ENCODE measurements around the gene ITPRIP. TPM values are rescaled to one million over a fixed set of nuclear protein-coding genes. Genes with fewer than 3 reads are reported as not detected.
A peak's percentile ranks its signal among the peaks of the same experiment; 100 is the strongest.

Gene ITPRIP
- total and polyA plus RNA-seq, 2 donors (not counting 1 experiment from before 2014, with no cell fraction given), result 6.8 to 18.8 TPM

DNA sequence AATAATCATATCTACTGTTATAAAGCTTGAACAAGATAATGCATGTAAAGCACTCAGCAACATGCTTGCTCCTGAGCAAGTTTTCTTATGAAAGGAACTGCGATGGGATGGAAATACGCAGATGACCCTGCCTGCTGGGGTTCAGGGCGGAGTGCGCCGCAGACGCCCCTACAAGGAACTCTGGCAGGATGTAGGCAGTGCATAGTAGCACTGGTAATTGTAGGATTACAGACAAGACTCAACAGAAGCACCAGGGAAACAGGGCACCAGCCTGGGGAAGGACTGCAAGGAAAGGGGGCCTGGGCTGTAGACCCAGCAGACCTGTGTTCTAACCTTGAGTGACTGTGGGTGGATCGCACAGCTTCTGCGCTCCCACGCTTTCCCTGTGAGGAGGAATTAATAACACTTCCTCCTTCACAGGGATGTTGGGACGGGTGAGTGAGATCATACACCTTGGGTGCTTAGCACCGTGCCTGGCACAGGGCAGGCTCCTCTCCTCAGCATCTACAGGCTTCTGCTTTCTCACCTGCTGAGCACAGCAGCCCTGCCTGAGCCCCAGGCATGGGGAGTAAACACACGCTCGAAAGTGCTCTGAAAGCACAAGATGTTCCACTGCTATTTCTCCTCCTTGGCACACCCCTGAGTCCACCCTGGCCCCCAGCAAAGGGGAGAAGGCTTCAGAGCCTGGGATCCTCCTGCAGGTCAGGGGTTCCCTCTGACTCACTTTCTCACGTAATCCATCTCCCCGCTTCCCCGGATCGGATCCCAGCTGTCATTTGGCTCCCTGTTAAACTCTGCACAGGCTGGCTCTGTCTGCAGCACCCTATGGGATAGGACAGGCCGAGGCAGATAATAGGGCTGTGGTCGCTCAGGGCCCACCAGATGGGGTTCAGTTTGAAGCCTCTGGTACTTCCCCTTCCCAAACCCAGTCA lies 19.2 kb downstream of the ITPRIP start:
- peak overlapping the region; percentile 28 for H3K9ac ChIP-seq (ENCODE audit: insufficient read depth, low read length)
- no peak overlapping the region for H3K4me3 ChIP-seq (replicated peaks in 1 of 4; ENCODE audit: control extremely low read depth in 1 of 4, insufficient read depth in 1 of 4, low read depth in 3 of 4, low read length in 4 of 4)
- peaks cover 16% of the 10 kb centered on the region for H3K36me3 ChIP-seq (ENCODE audit: control insufficient read depth, insufficient read depth, low read length)
- H4K20me1 ChIP-seq (ENCODE audit: control insufficient read depth, extremely low read depth, insufficient read depth, low read length), result no peaks in the 10 kb centered on the region
- H3K27ac ChIP-seq (ENCODE audit: insufficient read depth, low read length), result peak overlapping the region; percentile 69
- peak in 1 of 2 donors; percentile 96 for DNase-seq (ENCODE audit: low read depth in 2 of 2)
- no peaks in the 10 kb centered on the region for H3K27me3 ChIP-seq (ENCODE audit: control insufficient read depth, insufficient read depth, low read length)
- H3K4me1 ChIP-seq (ENCODE audit: control insufficient read depth, extremely low read depth, insufficient read depth, low read length), result peaks cover 43% of the 10 kb centered on the region
- H3K4me2 ChIP-seq (ENCODE audit: extremely low read depth, insufficient read depth, low read length), result no peak overlapping the region
- no peak for TF ChIP-seq EZH2 (IDR thresholded peaks at IDR 0.05; ENCODE audit: low read length, missing control alignments)
- TF ChIP-seq, protein P1, sequence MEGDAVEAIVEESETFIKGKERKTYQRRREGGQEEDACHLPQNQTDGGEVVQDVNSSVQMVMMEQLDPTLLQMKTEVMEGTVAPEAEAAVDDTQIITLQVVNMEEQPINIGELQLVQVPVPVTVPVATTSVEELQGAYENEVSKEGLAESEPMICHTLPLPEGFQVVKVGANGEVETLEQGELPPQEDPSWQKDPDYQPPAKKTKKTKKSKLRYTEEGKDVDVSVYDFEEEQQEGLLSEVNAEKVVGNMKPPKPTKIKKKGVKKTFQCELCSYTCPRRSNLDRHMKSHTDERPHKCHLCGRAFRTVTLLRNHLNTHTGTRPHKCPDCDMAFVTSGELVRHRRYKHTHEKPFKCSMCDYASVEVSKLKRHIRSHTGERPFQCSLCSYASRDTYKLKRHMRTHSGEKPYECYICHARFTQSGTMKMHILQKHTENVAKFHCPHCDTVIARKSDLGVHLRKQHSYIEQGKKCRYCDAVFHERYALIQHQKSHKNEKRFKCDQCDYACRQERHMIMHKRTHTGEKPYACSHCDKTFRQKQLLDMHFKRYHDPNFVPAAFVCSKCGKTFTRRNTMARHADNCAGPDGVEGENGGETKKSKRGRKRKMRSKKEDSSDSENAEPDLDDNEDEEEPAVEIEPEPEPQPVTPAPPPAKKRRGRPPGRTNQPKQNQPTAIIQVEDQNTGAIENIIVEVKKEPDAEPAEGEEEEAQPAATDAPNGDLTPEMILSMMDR (conservative IDR thresholded peaks at IDR 0.05 in 1 of 2, IDR thresholded peaks at IDR 0.05 in 1 of 2; ENCODE audit: low read depth in 1 of 2, low read length in 2 of 2), result no peak
- no peak overlapping the region for H2AFZ ChIP-seq (ENCODE audit: low read length)
- H3K79me2 ChIP-seq (ENCODE audit: control insufficient read depth, insufficient read depth, low read length), result peaks cover 97% of the 10 kb centered on the region
- no peaks in the 10 kb centered on the region for H3K9me3 ChIP-seq (ENCODE audit: control insufficient read depth, insufficient read depth, low read depth, low read length)

DNA sequence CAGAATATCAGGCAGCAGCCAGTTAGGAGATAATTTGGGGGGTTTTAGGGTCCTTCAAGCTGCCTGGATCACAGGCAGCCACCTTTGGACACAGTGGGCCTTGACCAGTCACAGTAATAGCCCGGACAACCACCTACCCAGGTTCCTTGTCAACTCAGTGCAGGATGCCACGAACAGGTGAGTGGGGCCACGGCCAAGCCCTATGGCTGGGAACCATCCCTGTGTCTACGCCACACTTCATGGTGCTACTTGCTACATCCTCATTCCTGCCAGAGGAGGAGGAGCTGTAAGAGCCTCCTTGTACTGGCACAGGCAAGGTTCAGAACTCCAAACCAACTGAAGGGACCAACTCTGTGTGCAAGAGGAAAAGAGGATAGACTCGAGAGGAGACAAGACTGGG lies 19.9 kb downstream of the ITPRIP start:
- peaks cover 18% of the 10 kb centered on the region for H3K36me3 ChIP-seq (ENCODE audit: control insufficient read depth, insufficient read depth, low read length)
- no peaks in the 10 kb centered on the region for H3K27me3 ChIP-seq (ENCODE audit: control insufficient read depth, insufficient read depth, low read length)
- H3K4me3 ChIP-seq (replicated peaks in 1 of 4; ENCODE audit: control extremely low read depth in 1 of 4, insufficient read depth in 1 of 4, low read depth in 3 of 4, low read length in 4 of 4), result no peak overlapping the region
- H3K4me1 ChIP-seq (ENCODE audit: control insufficient read depth, extremely low read depth, insufficient read depth, low read length), result peaks cover 43% of the 10 kb centered on the region
- H3K9me3 ChIP-seq (ENCODE audit: control insufficient read depth, insufficient read depth, low read depth, low read length), result no peaks in the 10 kb centered on the region
- H3K9ac ChIP-seq (ENCODE audit: insufficient read depth, low read length), result no peak overlapping the region
- H3K79me2 ChIP-seq (ENCODE audit: control insufficient read depth, insufficient read depth, low read length), result peaks cover 95% of the 10 kb centered on the region
- TF ChIP-seq, protein P1 (conservative IDR thresholded peaks at IDR 0.05 in 1 of 2, IDR thresholded peaks at IDR 0.05 in 1 of 2; ENCODE audit: low read depth in 1 of 2, low read length in 2 of 2), result no peak
- TF ChIP-seq EZH2 (IDR thresholded peaks at IDR 0.05; ENCODE audit: low read length, missing control alignments), result no peak
- H3K4me2 ChIP-seq (ENCODE audit: extremely low read depth, insufficient read depth, low read length), result no peak overlapping the region
- H4K20me1 ChIP-seq (ENCODE audit: control insufficient read depth, extremely low read depth, insufficient read depth, low read length), result no peaks in the 10 kb centered on the region
- no peak overlapping the region for H2AFZ ChIP-seq (ENCODE audit: low read length)
- H3K27ac ChIP-seq (ENCODE audit: insufficient read depth, low read length), result peak overlapping the region; percentile 69
- DNase-seq (ENCODE audit: low read depth in 2 of 2), result no peak

DNA sequence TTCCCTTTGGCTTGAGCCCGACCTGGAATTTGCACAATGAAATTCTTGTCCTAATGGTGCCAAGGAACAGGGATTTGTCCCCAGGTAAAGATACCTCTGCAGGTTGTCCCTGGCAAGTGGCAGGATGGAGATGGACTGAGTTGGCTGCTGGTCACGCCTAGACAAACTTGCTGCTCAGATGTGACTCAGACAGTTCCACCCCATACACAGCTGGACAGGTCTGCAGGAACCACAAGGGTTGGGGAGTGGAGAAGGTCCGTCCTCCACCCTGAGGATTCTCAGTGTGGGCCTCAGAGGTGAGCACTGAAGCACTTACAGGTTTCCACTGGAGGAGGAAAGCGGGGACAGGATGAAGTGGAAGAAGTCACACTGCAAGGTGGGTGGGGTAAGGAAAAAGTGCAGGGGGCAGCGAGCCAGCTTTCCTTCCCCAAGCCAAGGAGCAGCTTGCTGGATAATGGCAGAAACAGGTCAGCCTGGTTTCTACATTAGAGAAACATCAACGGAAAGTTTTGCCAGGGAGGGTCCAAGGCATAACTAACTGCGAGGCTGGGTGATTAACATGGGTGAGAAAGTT lies 20.5 kb downstream of the ITPRIP start:
- Histone ChIP-seq H3K27me3 (ENCODE audit: control insufficient read depth, insufficient read depth, low read length) (no peaks in the 10 kb centered on the region), H3K27ac (ENCODE audit: insufficient read depth, low read length) (peak overlapping the region; percentile 37), H3K4me1 (ENCODE audit: control insufficient read depth, extremely low read depth, insufficient read depth, low read length) (peaks cover 43% of the 10 kb centered on the region), H3K9ac (ENCODE audit: insufficient read depth, low read length) (no peak overlapping the region), H3K36me3 (ENCODE audit: control insufficient read depth, insufficient read depth, low read length) (peaks cover 18% of the 10 kb centered on the region), H3K79me2 (ENCODE audit: control insufficient read depth, insufficient read depth, low read length) (peaks cover 95% of the 10 kb centered on the region), H4K20me1 (ENCODE audit: control insufficient read depth, extremely low read depth, insufficient read depth, low read length) (no peaks in the 10 kb centered on the region), H3K4me3 (replicated peaks in 1 of 4; ENCODE audit: control extremely low read depth in 1 of 4, insufficient read depth in 1 of 4, low read depth in 3 of 4, low read length in 4 of 4) (no peak overlapping the region), H2AFZ (ENCODE audit: low read length) (no peak overlapping the region), H3K9me3 (ENCODE audit: control insufficient read depth, insufficient read depth, low read depth, low read length) (no peaks in the 10 kb centered on the region), H3K4me2 (ENCODE audit: extremely low read depth, insufficient read depth, low read length) (peak overlapping the region; percentile 34)
- peak in 1 of 2 donors; percentile 41 for DNase-seq (ENCODE audit: low read depth in 2 of 2)
- TF ChIP-seq EZH2 (IDR thresholded peaks at IDR 0.05; ENCODE audit: low read length, missing control alignments), result no peak
- TF ChIP-seq, protein P1 (conservative IDR thresholded peaks at IDR 0.05 in 1 of 2, IDR thresholded peaks at IDR 0.05 in 1 of 2; ENCODE audit: low read depth in 1 of 2, low read length in 2 of 2), result no peak

Data from fibroblast of lung (primary cell).